ENCODE results near the gene CADM2. TPM values are rescaled to one million over a fixed set of nuclear protein-coding genes. Genes with fewer than 3 reads are reported as not detected.

Gene CADM2
- total RNA-seq, 1 donor: under 0.01 TPM

DNA sequence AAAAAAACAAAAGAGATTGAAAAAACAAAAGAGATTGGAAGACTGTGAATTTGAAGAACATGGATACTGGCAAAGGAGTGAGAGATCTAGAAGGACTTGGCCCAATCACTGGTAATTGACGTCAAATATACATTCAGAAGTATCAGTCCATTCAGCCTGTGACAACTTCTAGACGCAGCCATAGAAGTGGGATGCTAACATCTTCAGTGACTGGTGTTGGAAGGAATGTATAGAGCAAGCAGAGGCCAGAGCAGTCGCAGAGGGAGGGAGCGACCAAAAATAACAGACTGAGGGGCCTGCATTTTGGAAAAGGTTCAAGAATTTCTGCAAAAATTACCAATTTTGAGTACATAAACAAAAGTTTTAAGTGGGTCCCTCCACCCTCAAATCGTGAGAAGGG is 473.3 kb downstream of the CADM2 start:
- DNase-seq (ENCODE audit: low read depth): no peak
- no peak overlapping the region for H3K4me3 ChIP-seq (ENCODE audit: low read depth, low read length)
- TF ChIP-seq, protein P1, sequence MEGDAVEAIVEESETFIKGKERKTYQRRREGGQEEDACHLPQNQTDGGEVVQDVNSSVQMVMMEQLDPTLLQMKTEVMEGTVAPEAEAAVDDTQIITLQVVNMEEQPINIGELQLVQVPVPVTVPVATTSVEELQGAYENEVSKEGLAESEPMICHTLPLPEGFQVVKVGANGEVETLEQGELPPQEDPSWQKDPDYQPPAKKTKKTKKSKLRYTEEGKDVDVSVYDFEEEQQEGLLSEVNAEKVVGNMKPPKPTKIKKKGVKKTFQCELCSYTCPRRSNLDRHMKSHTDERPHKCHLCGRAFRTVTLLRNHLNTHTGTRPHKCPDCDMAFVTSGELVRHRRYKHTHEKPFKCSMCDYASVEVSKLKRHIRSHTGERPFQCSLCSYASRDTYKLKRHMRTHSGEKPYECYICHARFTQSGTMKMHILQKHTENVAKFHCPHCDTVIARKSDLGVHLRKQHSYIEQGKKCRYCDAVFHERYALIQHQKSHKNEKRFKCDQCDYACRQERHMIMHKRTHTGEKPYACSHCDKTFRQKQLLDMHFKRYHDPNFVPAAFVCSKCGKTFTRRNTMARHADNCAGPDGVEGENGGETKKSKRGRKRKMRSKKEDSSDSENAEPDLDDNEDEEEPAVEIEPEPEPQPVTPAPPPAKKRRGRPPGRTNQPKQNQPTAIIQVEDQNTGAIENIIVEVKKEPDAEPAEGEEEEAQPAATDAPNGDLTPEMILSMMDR (IDR thresholded peaks at IDR 0.05; ENCODE audit: insufficient read depth, low read depth, low read length): no peak

DNA sequence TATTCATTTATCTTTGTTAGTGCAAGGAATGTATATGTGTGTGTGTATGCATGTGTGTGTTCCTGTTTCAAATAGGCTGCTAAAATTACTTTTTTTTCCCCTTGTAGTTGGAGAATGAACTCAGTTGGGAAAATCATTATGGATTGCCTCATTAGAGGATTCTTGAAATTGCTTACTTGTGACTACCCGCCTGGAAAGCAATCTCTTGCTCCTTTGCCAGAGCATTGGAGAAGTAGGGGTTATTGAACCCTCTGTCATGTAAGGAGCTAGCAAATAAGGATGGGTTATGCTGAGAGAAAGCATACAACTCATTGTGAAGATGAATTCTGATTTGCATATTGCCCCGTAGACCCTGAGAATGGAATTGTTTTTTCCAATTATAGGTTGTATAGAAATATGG is 474.5 kb downstream of the CADM2 start:
- TF ChIP-seq, protein P1 (IDR thresholded peaks at IDR 0.05; ENCODE audit: insufficient read depth, low read depth, low read length): no peak
- H3K4me3 ChIP-seq (ENCODE audit: low read depth, low read length): no peak overlapping the region
- DNase-seq (ENCODE audit: low read depth): no peak

DNA sequence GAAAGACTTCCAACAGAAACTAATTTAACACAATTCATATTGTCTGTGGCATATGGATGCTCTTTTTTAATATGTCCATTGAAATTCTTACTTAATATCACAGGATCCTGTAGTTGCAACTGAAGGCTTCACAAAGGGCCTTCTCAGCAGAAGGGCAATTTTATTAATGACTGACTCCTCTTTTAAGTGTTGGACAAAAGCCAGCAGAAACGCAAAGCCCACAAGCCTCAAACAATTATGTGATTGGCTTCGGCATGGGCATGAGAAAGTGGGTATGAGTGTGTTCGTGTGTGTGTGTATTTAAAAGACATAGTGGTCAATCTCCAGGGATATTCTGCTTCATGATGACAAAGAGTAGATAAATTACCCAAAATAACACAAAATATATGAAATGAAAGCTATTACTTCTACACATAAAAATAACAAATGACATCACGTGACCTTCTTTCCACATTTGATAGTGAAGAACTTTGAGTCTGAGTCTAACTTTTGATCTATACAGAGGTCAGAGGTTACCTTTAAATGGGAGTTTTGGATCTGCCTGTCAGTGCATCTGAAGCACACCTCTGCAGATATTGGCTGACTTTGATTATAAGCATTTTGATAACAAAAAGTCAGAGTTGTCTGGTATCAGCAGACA is 496.9 kb downstream of the CADM2 start:
- no peak for DNase-seq (ENCODE audit: low read depth)
- TF ChIP-seq, protein P1 (IDR thresholded peaks at IDR 0.05; ENCODE audit: insufficient read depth, low read depth, low read length): no peak
- H3K4me3 ChIP-seq (ENCODE audit: low read depth, low read length): no peak overlapping the region

DNA sequence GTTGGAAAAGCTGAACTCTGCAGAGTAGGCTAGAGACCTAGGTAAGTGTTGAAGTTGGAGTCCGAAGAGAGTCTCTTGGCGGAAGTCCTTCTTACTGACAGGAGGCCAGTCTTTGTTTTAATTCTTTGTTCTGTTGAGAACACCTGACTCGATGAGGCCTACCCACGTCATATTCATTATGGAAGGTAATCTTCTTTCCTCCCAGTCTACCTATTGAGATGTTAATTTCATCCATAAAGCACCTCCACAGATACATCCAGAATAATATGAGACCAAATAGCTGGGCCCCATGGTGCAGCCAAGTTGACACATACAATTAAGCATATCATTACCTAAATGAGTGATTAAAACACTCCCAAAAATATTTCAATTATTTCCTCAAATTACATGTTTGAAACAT is 515.5 kb downstream of the CADM2 start:
- no peak for DNase-seq (ENCODE audit: low read depth)
- TF ChIP-seq, protein P1 (IDR thresholded peaks at IDR 0.05; ENCODE audit: insufficient read depth, low read depth, low read length): no peak
- no peak overlapping the region for H3K4me3 ChIP-seq (ENCODE audit: low read depth, low read length)

DNA sequence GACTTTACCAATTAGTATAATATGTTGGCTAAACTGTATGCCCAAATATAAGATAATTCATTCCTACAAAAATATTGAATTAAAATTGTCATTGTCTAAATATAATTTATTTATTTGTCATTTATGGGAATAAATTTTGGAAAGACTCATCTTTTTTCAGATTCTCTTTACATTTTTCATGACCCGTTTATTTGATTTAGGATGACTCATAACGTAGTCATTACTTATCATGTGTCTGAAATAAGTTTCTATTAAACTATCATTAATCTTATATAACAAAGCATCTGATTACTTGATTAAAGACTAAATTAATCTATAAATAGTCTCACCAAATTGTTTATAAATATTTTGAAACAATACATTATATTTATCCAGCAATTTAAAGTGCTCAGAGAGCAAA is 516.6 kb downstream of the CADM2 start:
- H3K4me3 ChIP-seq (ENCODE audit: low read depth, low read length): no peak overlapping the region
- DNase-seq (ENCODE audit: low read depth): no peak
- TF ChIP-seq, protein P1 (IDR thresholded peaks at IDR 0.05; ENCODE audit: insufficient read depth, low read depth, low read length): no peak

DNA sequence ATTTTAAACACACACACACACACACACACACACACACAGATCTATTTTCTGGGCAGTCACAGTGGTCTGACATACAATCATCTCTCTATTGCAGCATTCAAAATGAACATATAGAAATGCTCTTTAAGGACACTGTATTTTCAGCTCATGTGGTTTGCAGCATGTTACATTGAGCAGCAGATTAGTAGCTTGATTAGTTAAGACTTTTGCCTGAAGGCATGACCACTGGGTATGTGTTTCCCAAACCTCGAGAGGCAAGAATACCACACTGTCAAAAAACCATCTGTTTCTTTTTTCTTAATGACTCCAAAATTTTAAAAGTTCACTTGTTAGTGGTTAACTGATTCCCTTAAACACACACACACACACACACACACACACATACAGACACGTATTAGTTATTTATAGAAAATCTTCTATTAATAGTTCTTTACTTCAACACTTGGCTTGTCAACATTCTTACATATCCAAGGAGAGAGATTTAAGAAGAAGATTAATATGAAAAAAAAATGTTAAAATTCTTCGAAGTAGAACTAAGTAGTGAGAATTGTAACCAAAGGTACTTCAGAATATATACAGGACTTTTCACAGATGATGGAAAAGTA is 518.2 kb downstream of the CADM2 start:
- H3K4me3 ChIP-seq (ENCODE audit: low read depth, low read length): no peak overlapping the region
- TF ChIP-seq, protein P1 (IDR thresholded peaks at IDR 0.05; ENCODE audit: insufficient read depth, low read depth, low read length): no peak
- DNase-seq (ENCODE audit: low read depth): no peak

All from fibroblast of villous mesenchyme (primary cell).